Suprapubic skin (tissue), 4 donors: ENCODE results near the gene LRRC8D. TPM values are rescaled to one million over a fixed set of nuclear protein-coding genes. Genes with fewer than 3 reads are reported as not detected.

Source experiments
- DNase-seq, 2 donors: peaks; one replicate each; pipeline ENCODE4 v3.0.0-alpha.2; 2019; ENCODE audit warnings: low spot score in 2 of 2
- H3K27ac ChIP-seq: fragments of 200-600 bp; sonication (generic); one replicate; pipeline ENCODE4 v1.5.1; 2019
- H3K27me3 ChIP-seq: fragments of 200-600 bp; sonication (generic); one replicate; pipeline ENCODE4 v1.5.1; 2019
- H3K36me3 ChIP-seq: fragments of 200-600 bp; sonication (generic); one replicate; pipeline ENCODE4 v1.5.1; 2019
- H3K4me1 ChIP-seq: fragments of 200-600 bp; sonication (generic); one replicate; pipeline ENCODE4 v1.5.1; 2019
- H3K4me3 ChIP-seq: fragments of 200-600 bp; sonication (generic); one replicate; pipeline ENCODE4 v1.5.1; 2019; ENCODE audit warnings: mild to moderate bottlenecking
- H3K9me3 ChIP-seq: fragments of 200-600 bp; sonication (generic); one replicate; pipeline ENCODE4 v1.5.1; 2019
- EP300 ChIP-seq: sonication (generic); formaldehyde crosslinking; IDR thresholded peaks from one replicate; pipeline ENCODE4 v1.6.1; 2017; ENCODE audit warnings: antibody characterized with exemption
- POLR2A ChIP-seq, 2 donors: fragments of 450-650 bp; IDR thresholded peaks; one replicate each; pipeline ENCODE4 v1.6.1; 2017; ENCODE audit warnings: antibody characterized with exemption in 2 of 2, mild to moderate bottlenecking in 2 of 2, moderate library complexity in 2 of 2
- POLR2AphosphoS5 ChIP-seq, 3 donors: sonication (generic); formaldehyde crosslinking; IDR thresholded peaks; one replicate each; pipeline ENCODE4 v1.6.1; 2017; ENCODE audit warnings: antibody characterized with exemption in 3 of 3
- WGBS: methylation state at CpG from one replicate; pipeline ENCODE4 v1.1.5; 2018; 5-methylcytosine and 5-hydroxymethylcytosine counted together
- total RNA-seq, 4 donors: library from RNA; depleted of rRNA; stranded (reverse); fragments of >200 nt; gene quantifications; one replicate each; pipeline ENCODE4 v1.1.0, GENCODE V29; 2016
- TF ChIP-seq, protein P1 (sequence below), 2 donors: fragments of 200-600 bp in 1 of 2; fragments of 450-650 bp in 1 of 2; sonication (generic) in 1 of 2; IDR thresholded peaks; one replicate each; pipeline ENCODE4 v1.5.1; 2016 to 2019; ENCODE audit warnings: antibody characterized with exemption in 2 of 2, mild to moderate bottlenecking in 1 of 2, moderate library complexity in 1 of 2

Gene LRRC8D
- total RNA-seq, 4 donors from 2014 or later, result 11.7 to 24.8 (median 21.6) TPM

DNA sequence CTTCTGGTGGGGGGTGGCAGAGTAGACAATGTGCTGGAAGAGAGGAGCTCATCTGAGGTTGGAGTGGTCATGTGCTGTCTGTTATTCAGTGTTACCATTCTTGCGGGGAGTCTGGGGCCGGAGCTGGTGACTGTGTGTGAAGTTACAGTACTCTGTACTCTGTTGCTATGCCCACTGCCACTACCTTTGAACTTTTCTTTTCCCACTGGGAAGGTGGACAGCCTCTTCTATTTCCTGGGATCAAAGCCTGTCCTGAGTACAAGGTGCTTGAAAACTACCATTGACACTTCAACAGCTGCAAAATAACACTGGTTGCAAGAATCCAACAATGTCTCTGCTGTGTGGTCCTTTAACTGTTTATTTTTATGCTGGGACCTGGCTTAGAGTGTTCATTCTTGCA lies 107.7 kb downstream of the LRRC8D start:
- DNase-seq, result no peak
- H3K27me3 ChIP-seq, result no peaks in the 10 kb centered on the region
- TF ChIP-seq POLR2A (IDR thresholded peaks at IDR 0.05), result no peak
- peaks cover 6% of the 10 kb centered on the region for H3K36me3 ChIP-seq
- H3K27ac ChIP-seq, result no peak overlapping the region
- peaks cover 2% of the 10 kb centered on the region for H3K9me3 ChIP-seq
- no peak overlapping the region for H3K4me3 ChIP-seq
- 87% methylated on average over 2 of the region's 2 CpGs for WGBS
- peaks cover 4% of the 10 kb centered on the region for H3K4me1 ChIP-seq

DNA sequence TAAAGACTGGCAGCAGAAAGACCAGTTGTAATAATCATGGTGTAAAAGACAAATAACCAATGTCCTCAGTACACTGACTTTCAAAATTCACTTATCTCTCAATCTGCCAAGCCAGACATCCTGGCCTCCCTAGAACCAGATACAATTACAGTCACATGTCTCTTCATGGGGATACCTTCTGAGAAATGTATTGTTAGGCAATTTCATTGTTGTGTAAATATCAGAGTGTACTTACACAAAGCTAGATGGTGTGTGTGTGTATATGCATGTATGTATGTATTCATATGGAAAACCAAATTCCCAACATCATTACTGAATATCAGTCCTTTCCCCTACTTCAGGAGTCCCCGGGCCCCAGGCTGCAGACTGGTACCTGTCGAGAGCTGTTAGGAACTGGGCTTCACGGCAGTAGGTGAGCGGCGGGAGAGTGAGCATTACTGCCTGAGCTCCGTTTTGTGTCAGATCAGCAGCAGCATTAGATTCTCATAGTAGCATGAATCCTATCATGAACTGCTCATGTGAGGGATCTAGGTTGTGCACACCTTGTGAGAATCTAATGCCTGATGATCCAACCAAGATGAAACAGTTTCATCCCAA lies 108.7 kb downstream of the LRRC8D start:
- no peak for DNase-seq
- 92% methylated on average over 6 of the region's 6 CpGs for WGBS

DNA sequence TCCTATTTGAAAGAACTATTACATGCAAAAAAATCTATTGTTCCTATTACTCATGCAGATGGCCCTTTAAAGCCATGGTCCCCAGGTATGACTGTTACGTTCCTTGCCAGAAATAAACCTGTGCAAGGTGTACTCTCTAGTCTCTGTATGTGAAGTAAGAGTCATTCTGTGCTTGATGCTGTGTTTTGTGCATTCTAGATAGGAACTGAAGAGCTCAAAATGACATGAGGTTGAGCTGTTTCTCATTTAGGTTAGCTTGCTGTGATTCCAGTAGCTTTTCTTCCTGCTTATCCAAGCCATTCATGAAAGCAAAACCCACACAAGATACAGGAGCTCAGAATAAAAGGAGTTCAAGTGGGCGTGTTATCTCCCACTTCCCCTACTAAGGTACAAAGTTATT lies 109.7 kb downstream of the LRRC8D start:
- no peak for DNase-seq
- Histone ChIP-seq H3K27me3 (no peaks in the 10 kb centered on the region), H3K9me3 (no peaks in the 10 kb centered on the region), H3K4me3 (no peak overlapping the region), H3K27ac (no peak overlapping the region), H3K4me1 (peaks cover 4% of the 10 kb centered on the region), H3K36me3 (peaks cover 20% of the 10 kb centered on the region)
- TF ChIP-seq POLR2AphosphoS5 (IDR thresholded peaks at IDR 0.05) (no peak), EP300 (no peak), POLR2A (IDR thresholded peaks at IDR 0.05) (no peak)
- TF ChIP-seq, protein P1, sequence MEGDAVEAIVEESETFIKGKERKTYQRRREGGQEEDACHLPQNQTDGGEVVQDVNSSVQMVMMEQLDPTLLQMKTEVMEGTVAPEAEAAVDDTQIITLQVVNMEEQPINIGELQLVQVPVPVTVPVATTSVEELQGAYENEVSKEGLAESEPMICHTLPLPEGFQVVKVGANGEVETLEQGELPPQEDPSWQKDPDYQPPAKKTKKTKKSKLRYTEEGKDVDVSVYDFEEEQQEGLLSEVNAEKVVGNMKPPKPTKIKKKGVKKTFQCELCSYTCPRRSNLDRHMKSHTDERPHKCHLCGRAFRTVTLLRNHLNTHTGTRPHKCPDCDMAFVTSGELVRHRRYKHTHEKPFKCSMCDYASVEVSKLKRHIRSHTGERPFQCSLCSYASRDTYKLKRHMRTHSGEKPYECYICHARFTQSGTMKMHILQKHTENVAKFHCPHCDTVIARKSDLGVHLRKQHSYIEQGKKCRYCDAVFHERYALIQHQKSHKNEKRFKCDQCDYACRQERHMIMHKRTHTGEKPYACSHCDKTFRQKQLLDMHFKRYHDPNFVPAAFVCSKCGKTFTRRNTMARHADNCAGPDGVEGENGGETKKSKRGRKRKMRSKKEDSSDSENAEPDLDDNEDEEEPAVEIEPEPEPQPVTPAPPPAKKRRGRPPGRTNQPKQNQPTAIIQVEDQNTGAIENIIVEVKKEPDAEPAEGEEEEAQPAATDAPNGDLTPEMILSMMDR (IDR thresholded peaks at IDR 0.05), result no peak
- 86% methylated on average over 2 of the region's 2 CpGs for WGBS

More for the DNA sequence above, 108.7 kb downstream of the LRRC8D start:
- TF ChIP-seq, protein P1 (IDR thresholded peaks at IDR 0.05), result no peak
- TF ChIP-seq EP300, result no peak
- no peak for TF ChIP-seq POLR2A (IDR thresholded peaks at IDR 0.05)
- no peak for TF ChIP-seq POLR2AphosphoS5 (IDR thresholded peaks at IDR 0.05)
- no peak overlapping the region for H3K27ac ChIP-seq
- H3K4me1 ChIP-seq, result peaks cover 4% of the 10 kb centered on the region
- H3K36me3 ChIP-seq, result peaks cover 16% of the 10 kb centered on the region
- no peaks in the 10 kb centered on the region for H3K27me3 ChIP-seq
- no peak overlapping the region for H3K4me3 ChIP-seq
- H3K9me3 ChIP-seq, result no peaks in the 10 kb centered on the region

DNA sequence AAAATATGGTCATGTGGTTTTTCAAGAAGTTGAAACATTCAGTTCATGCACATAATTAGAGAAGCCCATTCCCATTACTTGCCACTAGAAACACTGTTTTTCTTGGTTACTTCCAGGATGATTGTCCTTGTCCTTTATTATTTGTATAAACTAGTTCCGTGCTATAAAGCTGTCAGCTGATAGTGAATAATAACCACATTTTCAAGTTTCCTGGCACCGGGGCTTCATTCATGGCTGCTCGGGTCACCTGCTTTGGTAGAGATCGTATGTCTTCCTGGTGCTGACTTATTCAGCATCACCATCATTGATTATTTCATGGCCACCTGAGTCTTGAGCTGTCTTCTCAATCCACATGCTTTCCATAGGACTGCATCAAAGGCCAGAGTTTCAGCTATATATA lies 111.1 kb downstream of the LRRC8D start:
- Histone ChIP-seq H3K4me1 (peaks cover under 1% of the 10 kb centered on the region), H3K9me3 (no peaks in the 10 kb centered on the region), H3K27me3 (no peaks in the 10 kb centered on the region), H3K36me3 (peaks cover 20% of the 10 kb centered on the region), H3K27ac (no peak overlapping the region), H3K4me3 (no peak overlapping the region)
- 88% methylated on average over 4 of the region's 4 CpGs for WGBS
- TF ChIP-seq, protein P1 (IDR thresholded peaks at IDR 0.05), result no peak
- TF ChIP-seq POLR2AphosphoS5 (IDR thresholded peaks at IDR 0.05) (no peak), EP300 (no peak), POLR2A (IDR thresholded peaks at IDR 0.05) (no peak)
- no peak for DNase-seq

DNA sequence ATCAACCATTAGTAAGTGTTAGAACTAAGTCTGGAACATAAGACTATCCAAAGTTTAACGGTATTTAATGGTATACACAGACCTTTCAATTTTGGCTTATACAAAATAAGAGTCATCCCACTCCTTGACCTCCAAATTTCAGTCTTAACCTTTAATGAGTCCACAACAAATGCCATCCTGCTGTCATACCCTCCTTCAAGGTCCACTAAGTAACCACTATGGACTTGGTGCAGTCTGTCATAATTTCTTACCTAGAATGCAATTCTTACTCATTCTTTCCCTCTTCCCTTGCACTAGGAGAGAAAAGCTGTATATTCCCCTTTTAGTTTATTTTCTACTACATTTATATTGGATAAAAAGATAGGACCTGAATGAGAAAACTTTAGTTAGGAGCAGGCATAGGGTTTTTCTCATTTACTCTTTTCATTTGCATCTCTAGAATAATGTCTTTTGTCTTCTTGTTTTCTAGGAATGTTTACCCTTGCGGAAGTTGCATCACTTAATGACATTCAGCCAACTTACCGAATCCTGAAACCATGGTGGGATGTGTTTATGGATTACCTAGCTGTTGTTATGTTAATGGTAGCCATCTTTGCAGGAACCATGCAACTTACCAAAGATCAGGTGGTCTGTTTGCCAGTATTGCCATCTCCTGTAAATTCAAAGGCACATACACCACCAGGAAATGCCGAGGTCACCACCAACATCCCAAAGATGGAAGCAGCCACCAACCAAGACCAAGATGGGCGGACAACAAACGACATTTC lies 111.9 kb downstream of the LRRC8D start:
- no peaks in the 10 kb centered on the region for H3K27me3 ChIP-seq
- H3K9me3 ChIP-seq, result no peaks in the 10 kb centered on the region
- DNase-seq, result no peak
- no peaks in the 10 kb centered on the region for H3K4me1 ChIP-seq
- WGBS, result 97% methylated on average over 6 of the region's 6 CpGs
- TF ChIP-seq POLR2A (IDR thresholded peaks at IDR 0.05) (no peak), POLR2AphosphoS5 (IDR thresholded peaks at IDR 0.05) (no peak), EP300 (no peak)
- TF ChIP-seq, protein P1 (IDR thresholded peaks at IDR 0.05), result no peak
- H3K36me3 ChIP-seq, result peaks cover 20% of the 10 kb centered on the region
- no peak overlapping the region for H3K4me3 ChIP-seq
- H3K27ac ChIP-seq, result no peak overlapping the region
